Measurements from ENCODE around the gene CCDC142. TPM values are rescaled to one million over a fixed set of nuclear protein-coding genes. Genes with fewer than 3 reads are reported as not detected.

The CCDC142 gene
- total and polyA plus RNA-seq, 10 of the 15 experiments (the other 5 are each of a cell fraction or from before 2014, with no cell fraction given) = 0.93 to 16.9 (median 9.0) TPM

DNA sequence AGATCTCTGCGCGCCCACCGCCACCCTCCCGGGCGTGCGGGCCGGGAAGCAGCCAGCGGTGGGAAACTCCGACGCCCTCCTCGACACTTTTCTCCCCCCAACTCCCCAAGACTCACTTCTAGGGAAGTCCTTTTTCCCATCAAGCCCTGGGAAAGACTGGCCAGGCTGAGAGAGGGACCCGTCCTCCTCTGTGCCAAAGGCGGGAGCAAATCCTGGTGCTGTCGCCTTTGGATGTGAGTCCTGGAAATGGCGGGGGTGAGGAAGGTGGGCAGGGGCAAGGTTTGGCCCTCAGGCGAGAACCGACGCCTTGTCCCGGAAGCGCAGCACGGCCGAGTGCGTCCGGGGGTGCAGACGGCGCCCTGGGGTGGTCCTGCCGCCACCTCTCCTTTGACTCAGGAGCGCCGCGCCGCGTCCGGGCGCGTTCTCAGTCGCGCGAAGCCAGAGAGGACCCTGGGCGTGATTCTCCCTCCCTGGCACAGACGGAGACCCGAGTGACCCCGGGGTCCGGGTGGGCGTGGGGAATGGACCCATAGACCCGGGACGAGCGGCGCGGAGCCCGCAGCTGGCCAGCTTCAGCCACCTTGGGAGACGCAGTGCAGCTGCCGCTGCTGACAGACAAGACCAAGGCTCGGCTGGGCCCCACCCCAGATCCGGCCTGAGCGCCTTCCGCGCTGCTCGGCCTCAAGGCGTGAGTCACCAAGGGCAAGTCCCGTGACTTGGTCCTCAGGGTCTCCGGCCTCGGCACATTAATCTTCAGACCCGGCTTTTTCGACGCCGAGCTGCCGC is 20.1 kb upstream of the CCDC142 start (continued):
- TF ChIP-seq, protein P1, sequence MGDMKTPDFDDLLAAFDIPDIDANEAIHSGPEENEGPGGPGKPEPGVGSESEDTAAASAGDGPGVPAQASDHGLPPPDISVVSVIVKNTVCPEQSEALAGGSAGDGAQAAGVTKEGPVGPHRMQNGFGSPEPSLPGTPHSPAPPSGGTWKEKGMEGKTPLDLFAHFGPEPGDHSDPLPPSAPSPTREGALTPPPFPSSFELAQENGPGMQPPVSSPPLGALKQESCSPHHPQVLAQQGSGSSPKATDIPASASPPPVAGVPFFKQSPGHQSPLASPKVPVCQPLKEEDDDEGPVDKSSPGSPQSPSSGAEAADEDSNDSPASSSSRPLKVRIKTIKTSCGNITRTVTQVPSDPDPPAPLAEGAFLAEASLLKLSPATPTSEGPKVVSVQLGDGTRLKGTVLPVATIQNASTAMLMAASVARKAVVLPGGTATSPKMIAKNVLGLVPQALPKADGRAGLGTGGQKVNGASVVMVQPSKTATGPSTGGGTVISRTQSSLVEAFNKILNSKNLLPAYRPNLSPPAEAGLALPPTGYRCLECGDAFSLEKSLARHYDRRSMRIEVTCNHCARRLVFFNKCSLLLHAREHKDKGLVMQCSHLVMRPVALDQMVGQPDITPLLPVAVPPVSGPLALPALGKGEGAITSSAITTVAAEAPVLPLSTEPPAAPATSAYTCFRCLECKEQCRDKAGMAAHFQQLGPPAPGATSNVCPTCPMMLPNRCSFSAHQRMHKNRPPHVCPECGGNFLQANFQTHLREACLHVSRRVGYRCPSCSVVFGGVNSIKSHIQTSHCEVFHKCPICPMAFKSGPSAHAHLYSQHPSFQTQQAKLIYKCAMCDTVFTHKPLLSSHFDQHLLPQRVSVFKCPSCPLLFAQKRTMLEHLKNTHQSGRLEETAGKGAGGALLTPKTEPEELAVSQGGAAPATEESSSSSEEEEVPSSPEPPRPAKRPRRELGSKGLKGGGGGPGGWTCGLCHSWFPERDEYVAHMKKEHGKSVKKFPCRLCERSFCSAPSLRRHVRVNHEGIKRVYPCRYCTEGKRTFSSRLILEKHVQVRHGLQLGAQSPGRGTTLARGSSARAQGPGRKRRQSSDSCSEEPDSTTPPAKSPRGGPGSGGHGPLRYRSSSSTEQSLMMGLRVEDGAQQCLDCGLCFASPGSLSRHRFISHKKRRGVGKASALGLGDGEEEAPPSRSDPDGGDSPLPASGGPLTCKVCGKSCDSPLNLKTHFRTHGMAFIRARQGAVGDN (IDR thresholded peaks at IDR 0.05) = peak; percentile 77
- TF ChIP-seq, protein P2, sequence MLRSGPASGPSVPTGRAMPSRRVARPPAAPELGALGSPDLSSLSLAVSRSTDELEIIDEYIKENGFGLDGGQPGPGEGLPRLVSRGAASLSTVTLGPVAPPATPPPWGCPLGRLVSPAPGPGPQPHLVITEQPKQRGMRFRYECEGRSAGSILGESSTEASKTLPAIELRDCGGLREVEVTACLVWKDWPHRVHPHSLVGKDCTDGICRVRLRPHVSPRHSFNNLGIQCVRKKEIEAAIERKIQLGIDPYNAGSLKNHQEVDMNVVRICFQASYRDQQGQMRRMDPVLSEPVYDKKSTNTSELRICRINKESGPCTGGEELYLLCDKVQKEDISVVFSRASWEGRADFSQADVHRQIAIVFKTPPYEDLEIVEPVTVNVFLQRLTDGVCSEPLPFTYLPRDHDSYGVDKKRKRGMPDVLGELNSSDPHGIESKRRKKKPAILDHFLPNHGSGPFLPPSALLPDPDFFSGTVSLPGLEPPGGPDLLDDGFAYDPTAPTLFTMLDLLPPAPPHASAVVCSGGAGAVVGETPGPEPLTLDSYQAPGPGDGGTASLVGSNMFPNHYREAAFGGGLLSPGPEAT (IDR thresholded peaks at IDR 0.05; ENCODE audit: low read depth) = no peak
- TF ChIP-seq STAT1 (conservative IDR thresholded peaks at IDR 0.05) (no peak), ESRRA (IDR thresholded peaks at IDR 0.05; ENCODE audit: low read length) (no peak), MEF2B (IDR thresholded peaks at IDR 0.05; ENCODE audit: partially characterized antibody, poor library complexity, severe bottlenecking) (peak; percentile 18), CHD4 (IDR thresholded peaks at IDR 0.05) (no peak), BRCA1 (IDR thresholded peaks at IDR 0.05; ENCODE audit: low read depth, low read length) (no peak), RAD51 (IDR thresholded peaks at IDR 0.05) (no peak), SMARCA5 (IDR thresholded peaks at IDR 0.05) (peak; percentile 78), NR2C2 (IDR thresholded peaks at IDR 0.05; ENCODE audit: borderline replicate concordance, control insufficient read depth, insufficient read length, low read depth) (no peak), NBN (IDR thresholded peaks at IDR 0.05) (no peak), EGR1 (IDR thresholded peaks at IDR 0.05; ENCODE audit: borderline replicate concordance in 1 of 2, low read depth in 2 of 2, low read length in 2 of 2) (peak in 1 of 2 experiments; percentile 21; a peak in 1 of 3 replicates), TARDBP (IDR thresholded peaks at IDR 0.05; ENCODE audit: borderline replicate concordance) (no peak), SMAD5 (IDR thresholded peaks at IDR 0.05; ENCODE audit: low read depth) (no peak), PAX5 (IDR thresholded peaks at IDR 0.05; ENCODE audit: borderline replicate concordance, low read depth, low read length) (peak; percentile 11; the same call in 1 of the 2 replicates), BMI1 (IDR thresholded peaks at IDR 0.05; ENCODE audit: borderline replicate concordance) (no peak)
- TF ChIP-seq, protein P3, sequence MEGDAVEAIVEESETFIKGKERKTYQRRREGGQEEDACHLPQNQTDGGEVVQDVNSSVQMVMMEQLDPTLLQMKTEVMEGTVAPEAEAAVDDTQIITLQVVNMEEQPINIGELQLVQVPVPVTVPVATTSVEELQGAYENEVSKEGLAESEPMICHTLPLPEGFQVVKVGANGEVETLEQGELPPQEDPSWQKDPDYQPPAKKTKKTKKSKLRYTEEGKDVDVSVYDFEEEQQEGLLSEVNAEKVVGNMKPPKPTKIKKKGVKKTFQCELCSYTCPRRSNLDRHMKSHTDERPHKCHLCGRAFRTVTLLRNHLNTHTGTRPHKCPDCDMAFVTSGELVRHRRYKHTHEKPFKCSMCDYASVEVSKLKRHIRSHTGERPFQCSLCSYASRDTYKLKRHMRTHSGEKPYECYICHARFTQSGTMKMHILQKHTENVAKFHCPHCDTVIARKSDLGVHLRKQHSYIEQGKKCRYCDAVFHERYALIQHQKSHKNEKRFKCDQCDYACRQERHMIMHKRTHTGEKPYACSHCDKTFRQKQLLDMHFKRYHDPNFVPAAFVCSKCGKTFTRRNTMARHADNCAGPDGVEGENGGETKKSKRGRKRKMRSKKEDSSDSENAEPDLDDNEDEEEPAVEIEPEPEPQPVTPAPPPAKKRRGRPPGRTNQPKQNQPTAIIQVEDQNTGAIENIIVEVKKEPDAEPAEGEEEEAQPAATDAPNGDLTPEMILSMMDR (IDR thresholded peaks at IDR 0.05 in 2 of 3, conservative IDR thresholded peaks at IDR 0.05 in 1 of 3; ENCODE audit: control insufficient read depth in 2 of 3, extremely low read depth in 1 of 3, insufficient read depth in 1 of 3, low read depth in 3 of 3, low read length in 3 of 3) = peak; percentile 46 to 59 (median 49)

Data from GM12878 (cell line).